ENCODE measurements around the gene OR2Y1.

GRCh38 chr5:180782748-180783147 lies 42.9 kb upstream of the OR2Y1 start:
- TF ChIP-seq CTCF (IDR thresholded peaks at IDR 0.05; ENCODE audit: low read length) (no peak), EZH2 (IDR thresholded peaks at IDR 0.05; ENCODE audit: borderline replicate concordance, low read length) (no peak)

All from OCI-LY1 (cell line).